Subcutaneous abdominal adipose tissue (tissue), 5 donors: ENCODE results near the gene RYK.

Experiments used
- H3K27ac ChIP-seq: one replicate; pipeline ENCODE4 v1.7.0; 2013; ENCODE audit warnings: low read depth, mild to moderate bottlenecking, inconsistent platforms, low read length, moderate library complexity
- H3K27me3 ChIP-seq, 5 donors: one replicate each; pipeline ENCODE4 v1.7.0; 2013; ENCODE audit warnings: low read length in 5 of 5, inconsistent platforms in 1 of 5; ENCODE audit not compliant: control insufficient read depth in 5 of 5, insufficient read depth in 4 of 5
- H3K36me3 ChIP-seq, 5 donors: one replicate each; pipeline ENCODE4 v1.7.0; 2013; ENCODE audit warnings: low read length in 5 of 5; ENCODE audit not compliant: control insufficient read depth in 5 of 5, insufficient read depth in 5 of 5
- H3K4me1 ChIP-seq, 5 donors: one replicate each; pipeline ENCODE4 v1.7.0; 2013; ENCODE audit warnings: low read length in 5 of 5, mild to moderate bottlenecking in 3 of 5, moderate library complexity in 1 of 5; ENCODE audit not compliant: control insufficient read depth in 5 of 5, insufficient read depth in 5 of 5
- H3K4me3 ChIP-seq, 5 donors: one replicate each; pipeline ENCODE4 v1.7.0; 2013; ENCODE audit warnings: low read length in 5 of 5, low read depth in 1 of 5
- H3K9ac ChIP-seq, 5 donors: one replicate each; pipeline ENCODE4 v1.7.0; 2013; ENCODE audit warnings: low read length in 5 of 5, mild to moderate bottlenecking in 4 of 5, moderate library complexity in 3 of 5
- H3K9me3 ChIP-seq, 5 donors: one replicate each; pipeline ENCODE4 v1.7.0; 2013; ENCODE audit warnings: low read length in 5 of 5; ENCODE audit not compliant: control insufficient read depth in 5 of 5
- donor health status: healthy.
- donor health status: healthy.
- donor health status: healthy.
- donor health status: healthy.
- donor health status: healthy.

RYK gene

DNA sequence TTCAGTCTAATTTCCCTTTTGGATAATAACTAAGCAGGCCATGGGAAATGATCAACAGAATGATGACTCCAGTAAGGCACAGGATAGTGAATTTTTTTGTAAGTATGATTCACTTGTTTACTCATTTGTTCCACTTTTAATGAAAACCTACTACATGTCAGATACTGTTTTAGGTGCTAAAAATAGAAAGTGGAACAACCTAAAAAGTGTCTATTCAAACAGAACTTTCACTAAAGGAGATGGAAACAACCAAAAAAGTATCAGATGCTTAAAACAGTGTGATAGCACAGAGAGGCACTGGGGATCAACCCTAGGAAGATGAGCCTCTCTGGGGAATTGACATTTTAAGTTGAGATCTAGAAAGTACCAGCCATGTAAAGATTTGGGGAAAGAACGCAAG lies 11.1 kb downstream of the RYK start:
- peaks cover 6 to 61% (median 52%) of the 10 kb centered on the region in 5 donors for H3K4me1 ChIP-seq
- no peaks in the 10 kb centered on the region for H3K9me3 ChIP-seq
- H3K27me3 ChIP-seq, result no peaks in the 10 kb centered on the region
- no peaks in the 10 kb centered on the region for H3K36me3 ChIP-seq
- peak overlapping the region; percentile 45 for H3K27ac ChIP-seq
- H3K4me3 ChIP-seq, result no peak overlapping the region
- H3K9ac ChIP-seq, result no peak overlapping the region

DNA sequence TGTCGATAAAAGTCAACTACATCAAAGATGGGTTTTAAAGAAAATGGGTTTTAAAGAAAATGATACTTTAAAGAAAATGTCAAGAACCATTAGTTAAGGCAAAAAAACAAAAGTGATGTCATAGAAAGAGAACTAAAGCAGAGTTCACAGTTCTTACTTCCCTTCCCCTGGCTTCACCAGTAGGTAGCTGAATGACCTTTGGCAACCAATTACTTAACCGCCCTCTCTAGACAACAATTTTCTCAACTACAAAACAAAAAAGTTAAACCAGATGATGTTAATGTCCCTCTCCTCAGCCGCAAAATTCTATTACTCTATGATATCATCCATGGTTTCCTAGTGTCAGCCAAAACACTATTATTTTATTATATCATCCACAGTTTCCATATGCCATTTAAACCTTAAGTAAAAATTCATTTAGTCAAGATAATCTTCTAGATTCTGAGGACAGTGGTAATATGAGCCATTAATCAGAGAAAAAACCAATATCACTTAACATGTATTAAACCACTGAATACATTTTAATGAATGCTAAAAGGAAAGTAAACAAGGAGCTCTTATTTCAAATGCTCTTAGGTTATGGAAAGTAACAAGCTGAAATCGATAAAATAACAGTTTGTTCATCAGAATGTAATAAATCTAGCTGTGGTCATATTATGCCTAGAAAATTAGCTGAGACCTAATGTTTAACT lies 13.1 kb downstream of the RYK start:
- peak overlapping the region in 1 of 5 donors; percentile 3 for H3K4me3 ChIP-seq
- no peaks in the 10 kb centered on the region for H3K27me3 ChIP-seq
- no peaks in the 10 kb centered on the region for H3K9me3 ChIP-seq
- peak overlapping the region in 3 of 5 donors; percentile 12 to 62 (median 41) for H3K9ac ChIP-seq
- peaks cover 6 to 60% (median 44%) of the 10 kb centered on the region in 5 donors for H3K4me1 ChIP-seq
- H3K36me3 ChIP-seq, result no peaks in the 10 kb centered on the region
- peak overlapping the region; percentile 93 for H3K27ac ChIP-seq

DNA sequence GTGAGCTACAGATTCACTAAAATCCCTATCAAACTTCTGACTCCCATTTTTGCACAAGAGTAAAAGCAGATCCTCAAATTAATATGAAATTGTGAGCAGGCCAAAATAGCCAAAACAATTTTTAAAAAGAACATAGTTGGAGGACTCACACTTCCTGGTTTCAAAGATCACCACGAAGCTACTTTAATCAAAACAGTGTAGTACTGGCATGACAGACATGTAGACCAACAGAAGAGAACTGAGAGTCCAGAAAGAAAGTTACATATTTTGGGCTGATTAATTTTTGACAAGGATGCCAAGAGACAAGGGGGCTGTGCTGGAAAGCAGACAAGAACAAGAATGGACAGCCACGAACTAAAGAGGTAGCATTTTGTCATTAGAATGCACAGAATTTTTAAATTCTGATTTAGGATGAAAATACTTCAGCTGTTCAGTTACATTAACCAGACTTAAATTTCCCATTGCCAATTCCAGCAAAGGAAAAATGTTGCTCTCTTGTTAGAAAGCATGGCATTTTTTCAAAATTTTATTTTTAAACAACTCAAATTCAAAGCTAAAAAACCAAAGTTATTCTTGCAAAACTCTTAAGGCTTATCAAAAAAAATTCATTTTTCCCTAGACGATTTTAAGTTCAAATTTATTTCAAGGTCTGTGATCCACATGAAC lies 14.0 kb downstream of the RYK start:
- peaks cover 6 to 62% (median 48%) of the 10 kb centered on the region in 5 donors for H3K4me1 ChIP-seq
- H3K27ac ChIP-seq, result peak overlapping the region; percentile 93

DNA sequence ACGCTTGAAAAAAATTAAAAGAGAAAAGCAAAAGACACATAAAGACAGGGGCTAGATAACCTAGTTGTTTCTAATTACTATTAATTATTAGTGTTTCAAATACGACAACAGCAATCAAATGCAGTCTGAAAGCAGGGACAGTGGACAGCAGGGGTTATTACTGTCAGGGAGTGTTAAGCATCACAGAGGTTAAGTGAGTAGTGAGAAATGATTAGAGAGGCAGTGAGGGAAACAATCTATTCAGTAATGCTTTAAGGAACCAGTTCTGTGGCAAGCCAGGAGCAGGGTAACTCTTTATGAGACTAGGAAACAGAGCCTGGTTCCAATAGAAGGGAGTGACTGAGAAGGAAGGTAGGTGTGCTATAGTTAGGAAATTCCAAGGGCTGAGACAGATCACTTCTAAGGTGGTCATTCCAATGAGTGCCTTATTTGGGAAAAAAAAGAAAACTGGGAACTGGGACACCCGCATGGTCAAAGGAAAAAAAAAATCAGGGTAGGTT lies 15.0 kb downstream of the RYK start:
- Histone ChIP-seq H3K9ac (peak overlapping the region in 2 of 5 donors; percentile 1 to 8), H3K9me3 (no peaks in the 10 kb centered on the region), H3K27ac (peak overlapping the region; percentile 93), H3K27me3 (no peaks in the 10 kb centered on the region), H3K4me3 (no peak overlapping the region), H3K36me3 (no peaks in the 10 kb centered on the region), H3K4me1 (peaks cover 6 to 67% (median 56%) of the 10 kb centered on the region in 5 donors)

More for the DNA sequence above, 14.0 kb downstream of the RYK start:
- peak overlapping the region in 4 of 5 donors; percentile 9 to 62 (median 48) for H3K9ac ChIP-seq
- no peaks in the 10 kb centered on the region for H3K9me3 ChIP-seq
- no peaks in the 10 kb centered on the region for H3K36me3 ChIP-seq
- H3K27me3 ChIP-seq, result no peaks in the 10 kb centered on the region
- no peak overlapping the region for H3K4me3 ChIP-seq

- no peak overlapping the region for H3K9ac ChIP-seq
- H3K27me3 ChIP-seq, result no peaks in the 10 kb centered on the region
- no peaks in the 10 kb centered on the region for H3K36me3 ChIP-seq
- no peaks in the 10 kb centered on the region for H3K9me3 ChIP-seq
- H3K27ac ChIP-seq, result no peak overlapping the region
- no peak overlapping the region for H3K4me3 ChIP-seq
- H3K4me1 ChIP-seq, result peaks cover 6 to 51% (median 37%) of the 10 kb centered on the region in 5 donors
Measured at GRCh38 chr3:134232951-134233350, 17.7 kb downstream of the RYK start.

GRCh38 chr3:134232151-134232550 lies 18.5 kb downstream of the RYK start:
- no peak overlapping the region for H3K9ac ChIP-seq
- no peaks in the 10 kb centered on the region for H3K36me3 ChIP-seq
- no peak overlapping the region for H3K4me3 ChIP-seq
- no peak overlapping the region for H3K27ac ChIP-seq
- H3K27me3 ChIP-seq, result no peaks in the 10 kb centered on the region
- no peaks in the 10 kb centered on the region for H3K9me3 ChIP-seq
- H3K4me1 ChIP-seq, result peaks cover 6 to 43% (median 29%) of the 10 kb centered on the region in 5 donors

DNA sequence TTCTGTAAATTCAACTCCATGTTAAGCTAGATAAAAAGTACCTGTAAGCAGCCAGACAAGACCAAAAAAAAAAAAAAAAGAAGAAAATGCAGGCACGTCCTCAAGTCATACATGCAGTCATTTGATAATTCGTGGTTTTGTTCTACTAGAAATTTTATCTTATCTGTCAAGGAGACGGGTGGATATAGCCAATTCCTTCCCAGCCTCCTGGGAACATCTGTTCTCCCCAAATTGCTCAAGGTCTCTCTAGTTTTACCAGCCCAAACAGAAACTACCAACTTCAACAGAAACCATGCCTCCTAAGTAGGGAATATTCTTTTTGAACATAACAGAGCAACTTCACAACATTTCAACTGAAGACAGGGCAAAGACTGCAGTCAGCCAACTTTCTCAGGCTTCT lies 19.5 kb downstream of the RYK start:
- H3K27ac ChIP-seq, result no peak overlapping the region
- H3K9ac ChIP-seq, result no peak overlapping the region
- H3K4me1 ChIP-seq, result peaks cover 2 to 34% (median 19%) of the 10 kb centered on the region in 5 donors
- no peaks in the 10 kb centered on the region for H3K9me3 ChIP-seq
- H3K27me3 ChIP-seq, result no peaks in the 10 kb centered on the region
- no peaks in the 10 kb centered on the region for H3K36me3 ChIP-seq
- H3K4me3 ChIP-seq, result no peak overlapping the region

GRCh38 chr3:134229038-134229437 lies 21.6 kb downstream of the RYK start:
- Histone ChIP-seq H3K27ac (no peak overlapping the region), H3K4me1 (peaks cover 0 to 22% (median 14%) of the 10 kb centered on the region in 5 donors), H3K9me3 (no peaks in the 10 kb centered on the region), H3K4me3 (no peak overlapping the region), H3K27me3 (no peaks in the 10 kb centered on the region), H3K9ac (no peak overlapping the region), H3K36me3 (no peaks in the 10 kb centered on the region)

DNA sequence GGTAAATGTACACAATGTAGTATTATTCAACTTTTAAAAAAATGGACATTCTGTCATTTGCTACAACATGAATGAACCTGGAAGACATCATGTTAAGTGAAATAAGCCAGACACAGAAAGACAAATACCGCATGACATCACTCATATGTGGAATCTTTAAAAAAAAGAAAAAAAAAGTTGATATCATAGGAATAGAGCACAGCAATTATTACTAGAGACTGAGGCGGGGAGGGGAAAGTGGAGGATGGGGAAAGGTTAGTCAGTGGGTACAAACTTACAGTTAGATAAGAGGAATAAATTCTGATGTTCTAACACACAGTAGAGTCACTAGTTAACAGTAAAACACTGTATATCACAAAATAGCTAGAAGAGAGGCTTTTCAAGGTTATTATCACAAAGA lies 22.2 kb downstream of the RYK start:
- Histone ChIP-seq H3K9ac (no peak overlapping the region), H3K4me3 (no peak overlapping the region), H3K27me3 (no peaks in the 10 kb centered on the region), H3K36me3 (no peaks in the 10 kb centered on the region), H3K4me1 (peaks cover 0 to 23% (median 15%) of the 10 kb centered on the region in 5 donors), H3K9me3 (no peaks in the 10 kb centered on the region), H3K27ac (no peak overlapping the region)

- H3K36me3 ChIP-seq, result no peaks in the 10 kb centered on the region
- H3K27me3 ChIP-seq, result no peaks in the 10 kb centered on the region
- peaks cover 0 to 23% (median 15%) of the 10 kb centered on the region in 5 donors for H3K4me1 ChIP-seq
- H3K9ac ChIP-seq, result no peak overlapping the region
- no peak overlapping the region for H3K27ac ChIP-seq
- H3K4me3 ChIP-seq, result no peak overlapping the region
- no peaks in the 10 kb centered on the region for H3K9me3 ChIP-seq
Measured at GRCh38 chr3:134228035-134228434, 22.6 kb downstream of the RYK start.
